GM21619 (cell line): ENCODE data around the gene UNC13A.
A peak's percentile ranks its signal among the peaks of the same experiment; 100 is the strongest.
"Not testable (repeated sequence)": the region's sequence is repeated elsewhere in the genome, so short reads cannot be mapped to it uniquely, and the experiment has no call there.

Source experiments
- ATAC-seq: cut with Tn5 transposase; IDR thresholded peaks from one replicate; pipeline ENCODE4 v1.9.1; 2021; ENCODE audit not compliant: unreplicated experiment

The UNC13A gene

GRCh38 chr19:17576758-17577456 is 111.2 kb downstream of the UNC13A start:
- ATAC-seq = no peak

GRCh38 chr19:17575871-17576757 is 112.0 kb downstream of the UNC13A start:
- ATAC-seq = no peak

GRCh38 chr19:17572638-17573037 is 115.5 kb downstream of the UNC13A start:
- no peak for ATAC-seq

GRCh38 chr19:17570791-17571190 is 117.4 kb downstream of the UNC13A start:
- ATAC-seq = no peak

- ATAC-seq = not testable (repeated sequence)
These were observed 117.9 kb downstream of the UNC13A start for GRCh38 chr19:17570291-17570690.

- no peak for ATAC-seq
These were observed 120.2 kb downstream of the UNC13A start for GRCh38 chr19:17567940-17568339.

- no peak for ATAC-seq
These were observed 122.5 kb downstream of the UNC13A start for GRCh38 chr19:17565611-17566010.

- no peak for ATAC-seq
These were observed 123.4 kb downstream of the UNC13A start for GRCh38 chr19:17564781-17565180.

GRCh38 chr19:17562561-17562960 is 125.6 kb downstream of the UNC13A start:
- no peak for ATAC-seq

GRCh38 chr19:17562097-17562496 is 126.1 kb downstream of the UNC13A start:
- no peak for ATAC-seq

GRCh38 chr19:17560205-17560595 is 128.0 kb downstream of the UNC13A start:
- no peak for ATAC-seq

- ATAC-seq = no peak
These were observed 130.7 kb downstream of the UNC13A start for GRCh38 chr19:17557466-17557865.

GRCh38 chr19:17556995-17557394 is 131.2 kb downstream of the UNC13A start:
- ATAC-seq = no peak

- peak; percentile 30 for ATAC-seq
These were observed 132.0 kb downstream of the UNC13A start for GRCh38 chr19:17555929-17556813.

GRCh38 chr19:17555480-17555928 is 132.7 kb downstream of the UNC13A start, which contains the start of gene COLGALT1:
Gene COLGALT1 (plus strand): TSS chr19:17555649. CDS start chr19:17555714, 65 bp downstream.
- ATAC-seq = peak; percentile 81

- ATAC-seq = no peak
These were observed 133.1 kb downstream of the UNC13A start for GRCh38 chr19:17554968-17555479.

GRCh38 chr19:17553256-17553655 is 134.9 kb downstream of the UNC13A start:
- ATAC-seq = no peak

GRCh38 chr19:17552735-17553134 is 135.4 kb downstream of the UNC13A start:
- ATAC-seq = not testable (repeated sequence)
